ENCODE results near the gene TMEM187. TPM values are rescaled to one million over a fixed set of nuclear protein-coding genes. Genes with fewer than 3 reads are reported as not detected.

TMEM187 gene
- total and polyA plus RNA-seq, 2 of the 4 experiments (the other 2 are of a cell fraction), result 3.4 to 6.2 TPM

DNA sequence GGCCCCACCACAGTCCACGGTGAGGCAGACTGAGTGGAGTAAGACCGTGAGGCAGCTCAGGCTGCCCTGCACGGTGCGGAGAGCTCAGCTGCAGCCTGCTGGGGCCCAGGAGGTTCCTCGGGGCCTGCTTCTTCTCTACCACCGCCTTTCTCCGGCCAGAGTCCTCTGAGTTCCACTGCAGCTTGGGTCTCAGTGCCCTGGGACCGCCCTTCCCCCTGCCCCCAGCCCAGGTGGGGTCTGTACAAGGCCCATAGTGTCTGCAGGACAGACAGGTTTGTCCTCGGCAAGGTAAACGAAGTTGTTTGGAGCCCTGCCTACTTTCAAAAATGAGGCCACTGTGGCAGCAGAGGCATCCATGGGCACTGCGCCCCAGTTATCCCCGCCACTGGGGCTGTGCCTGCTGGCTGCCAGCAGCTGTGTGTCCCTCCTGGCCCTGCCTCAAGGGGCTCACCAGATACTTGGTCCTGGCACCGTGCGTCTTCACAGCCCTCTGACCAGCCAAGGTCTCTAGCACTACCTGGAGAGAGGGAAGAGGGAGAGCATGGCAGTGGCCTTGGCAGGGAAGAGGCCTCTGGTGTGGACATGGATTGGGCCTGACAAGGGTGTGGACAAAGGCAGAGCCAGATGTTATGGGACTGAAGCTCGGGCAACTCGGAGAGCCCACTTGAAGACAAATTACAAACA lies 43.2 kb downstream of the TMEM187 start:
- in situ Hi-C loops (cut with MboI; ENCODE audit: low sequenced_read_pairs), result no loop called here
- no peaks in the 10 kb centered on the region for H4K20me1 ChIP-seq (ENCODE audit: insufficient read depth, low read length)
- H3K4me3 ChIP-seq (ENCODE audit: insufficient read depth, low read depth, low read length), result no peak overlapping the region
- intact Hi-C loops (cut with micrococcal nuclease), result no loop called here
- no peak overlapping the region for H3K4ac ChIP-seq (ENCODE audit: low read depth, low read length)
- no peak overlapping the region for H4K91ac ChIP-seq (ENCODE audit: insufficient read depth, low read depth, low read length)
- H3K27ac ChIP-seq (ENCODE audit: insufficient read depth, low read length), result no peak overlapping the region
- H2BK5ac ChIP-seq (ENCODE audit: low read depth, low read length, poor library complexity, severe bottlenecking), result no peak overlapping the region
- peaks cover 10% of the 10 kb centered on the region for H3K4me1 ChIP-seq (ENCODE audit: control insufficient read depth, insufficient read depth, low read length)
- DNase-seq (no peak), ATAC-seq (ENCODE audit: low read depth) (no peak)
- H3K56ac ChIP-seq (ENCODE audit: extremely low read depth, insufficient read depth, low read length), result no peak overlapping the region
- TF ChIP-seq RCOR1 (IDR thresholded peaks at IDR 0.05; ENCODE audit: insufficient replicate concordance, low read length) (no peak), POLR2A (IDR thresholded peaks at IDR 0.05; ENCODE audit: low read depth, low read length) (no peak), MAFK (IDR thresholded peaks at IDR 0.05; ENCODE audit: low read depth, low read length) (no peak), SMC3 (IDR thresholded peaks at IDR 0.05; ENCODE audit: low read depth, low read length) (no peak), BHLHE40 (IDR thresholded peaks at IDR 0.05; ENCODE audit: low read depth, low read length) (no peak), RAD21 (IDR thresholded peaks at IDR 0.05; ENCODE audit: low read length) (no peak), CHD1 (IDR thresholded peaks at IDR 0.05; ENCODE audit: low read depth, low read length) (no peak), MAZ (IDR thresholded peaks at IDR 0.05; ENCODE audit: borderline replicate concordance, low read depth, low read length) (no peak)
- TF ChIP-seq, protein P1, sequence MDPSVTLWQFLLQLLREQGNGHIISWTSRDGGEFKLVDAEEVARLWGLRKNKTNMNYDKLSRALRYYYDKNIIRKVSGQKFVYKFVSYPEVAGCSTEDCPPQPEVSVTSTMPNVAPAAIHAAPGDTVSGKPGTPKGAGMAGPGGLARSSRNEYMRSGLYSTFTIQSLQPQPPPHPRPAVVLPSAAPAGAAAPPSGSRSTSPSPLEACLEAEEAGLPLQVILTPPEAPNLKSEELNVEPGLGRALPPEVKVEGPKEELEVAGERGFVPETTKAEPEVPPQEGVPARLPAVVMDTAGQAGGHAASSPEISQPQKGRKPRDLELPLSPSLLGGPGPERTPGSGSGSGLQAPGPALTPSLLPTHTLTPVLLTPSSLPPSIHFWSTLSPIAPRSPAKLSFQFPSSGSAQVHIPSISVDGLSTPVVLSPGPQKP (IDR thresholded peaks at IDR 0.05; ENCODE audit: borderline replicate concordance, low read depth, low read length), result no peak
- TF ChIP-seq, protein P2, sequence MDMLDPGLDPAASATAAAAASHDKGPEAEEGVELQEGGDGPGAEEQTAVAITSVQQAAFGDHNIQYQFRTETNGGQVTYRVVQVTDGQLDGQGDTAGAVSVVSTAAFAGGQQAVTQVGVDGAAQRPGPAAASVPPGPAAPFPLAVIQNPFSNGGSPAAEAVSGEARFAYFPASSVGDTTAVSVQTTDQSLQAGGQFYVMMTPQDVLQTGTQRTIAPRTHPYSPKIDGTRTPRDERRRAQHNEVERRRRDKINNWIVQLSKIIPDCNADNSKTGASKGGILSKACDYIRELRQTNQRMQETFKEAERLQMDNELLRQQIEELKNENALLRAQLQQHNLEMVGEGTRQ (IDR thresholded peaks at IDR 0.05; ENCODE audit: low read depth, low read length), result no peak
- no peak overlapping the region for H2BK20ac ChIP-seq (ENCODE audit: low read depth, low read length)
- ChIA-PET POLR2A (ENCODE audit: unreplicated experiment) (no interaction called here), CTCF (no interaction called here)
- 82% methylated on average over 9 of the region's 16 CpGs; no CpG with 5 or more reads in 1 of the 2 experiments for WGBS, 2 experiments (ENCODE audit: extremely low coverage in 2 of 2, insufficient read length in 1 of 2)
- H2AFZ ChIP-seq (replicated peaks; ENCODE audit: low read length, poor library complexity), result no peak overlapping the region
- H3K23ac ChIP-seq (ENCODE audit: low read depth, low read length), result no peak overlapping the region
- H3K79me1 ChIP-seq (ENCODE audit: low read depth in 1 of 2, low read length in 2 of 2), result peaks cover 0 to 10% of the 10 kb centered on the region in 2 experiments; a peak in 2 of 4 replicates
- no peak overlapping the region for H4K8ac ChIP-seq (ENCODE audit: low read depth in 2 of 2, low read length in 2 of 2)
- no peaks in the 10 kb centered on the region for H3K27me3 ChIP-seq (ENCODE audit: control insufficient read depth, insufficient read depth, low read length)
- H3K18ac ChIP-seq (ENCODE audit: low read depth, low read length), result no peak overlapping the region
- no peak overlapping the region for H3K4me2 ChIP-seq (ENCODE audit: low read depth, low read length)
- no peak overlapping the region for H2AK5ac ChIP-seq (ENCODE audit: low read depth, low read length)
- no peaks in the 10 kb centered on the region for H3K9me3 ChIP-seq (ENCODE audit: control insufficient read depth, insufficient read depth, low read length)
- peaks cover 21% of the 10 kb centered on the region for H3K36me3 ChIP-seq (ENCODE audit: control insufficient read depth, insufficient read depth, low read length)
- H3K14ac ChIP-seq (replicated peaks; ENCODE audit: low read depth, low read length), result no peak overlapping the region
- no peaks in the 10 kb centered on the region for H3K9me1 ChIP-seq (ENCODE audit: insufficient read depth, low read length)
- no peak overlapping the region for H2BK15ac ChIP-seq (ENCODE audit: low read depth, low read length)
- no peak overlapping the region for H2BK120ac ChIP-seq (ENCODE audit: low read depth, low read length)
- peak overlapping the region; percentile 10 for H2AK9ac ChIP-seq (replicated peaks; ENCODE audit: low read depth, low read length, poor library complexity)
- no peak overlapping the region for H3K9ac ChIP-seq (ENCODE audit: low read depth, low read length)
- no TSS peak for BruUV-seq (replicated peaks)
- dilution Hi-C loops (cut with HindIII; ENCODE audit: low sequenced_read_pairs, unreplicated experiment), result no loop called here
- no peak overlapping the region for H4K5ac ChIP-seq (ENCODE audit: low read depth, low read length)

All from IMR-90 (cell line).